HG03095 (cell line): ENCODE results near the gene PKNOX2.

Experiments used
- ATAC-seq: cut with Tn5 transposase; IDR thresholded peaks from one replicate; pipeline ENCODE4 v1.9.1; 2021; ENCODE audit warnings: moderate library complexity; ENCODE audit not compliant: unreplicated experiment

The PKNOX2 gene

GRCh38 chr11:125376117-125376516 is 211.6 kb downstream of the PKNOX2 start:
- no peak for ATAC-seq

- ATAC-seq = no peak
These were observed 212.3 kb downstream of the PKNOX2 start for GRCh38 chr11:125376856-125377255.

GRCh38 chr11:125378083-125378482 is 213.5 kb downstream of the PKNOX2 start:
- no peak for ATAC-seq

GRCh38 chr11:125378571-125378970 is 214.0 kb downstream of the PKNOX2 start:
- no peak for ATAC-seq

- ATAC-seq = no peak
These were observed 215.0 kb downstream of the PKNOX2 start for GRCh38 chr11:125379565-125379964.

GRCh38 chr11:125379981-125380380 is 215.4 kb downstream of the PKNOX2 start:
- no peak for ATAC-seq

GRCh38 chr11:125380756-125381445 is 216.3 kb downstream of the PKNOX2 start:
- ATAC-seq = no peak

- ATAC-seq = no peak
These were observed 217.0 kb downstream of the PKNOX2 start for GRCh38 chr11:125381499-125382044.

- no peak for ATAC-seq
These were observed 217.8 kb downstream of the PKNOX2 start for GRCh38 chr11:125382314-125382791.

GRCh38 chr11:125382822-125383221 is 218.3 kb downstream of the PKNOX2 start:
- ATAC-seq = no peak

- no peak for ATAC-seq
These were observed 220.3 kb downstream of the PKNOX2 start for GRCh38 chr11:125384825-125385224.

- no peak for ATAC-seq
These were observed 223.3 kb downstream of the PKNOX2 start for GRCh38 chr11:125387901-125388300.

GRCh38 chr11:125388611-125389010 is 224.1 kb downstream of the PKNOX2 start:
- ATAC-seq = no peak

- ATAC-seq = no peak
These were observed 225.0 kb downstream of the PKNOX2 start for GRCh38 chr11:125389339-125390166.

GRCh38 chr11:125390946-125391345 is 226.4 kb downstream of the PKNOX2 start:
- no peak for ATAC-seq

- no peak for ATAC-seq
These were observed 228.8 kb downstream of the PKNOX2 start for GRCh38 chr11:125393331-125393730.

GRCh38 chr11:125394296-125394695 is 229.7 kb downstream of the PKNOX2 start:
- ATAC-seq = no peak

- ATAC-seq = no peak
These were observed 232.9 kb downstream of the PKNOX2 start for GRCh38 chr11:125397421-125397820.

GRCh38 chr11:125398475-125398874 is 233.9 kb downstream of the PKNOX2 start:
- ATAC-seq = no peak

- no peak for ATAC-seq
These were observed 234.6 kb downstream of the PKNOX2 start for GRCh38 chr11:125398994-125399640.

GRCh38 chr11:125399945-125400344 is 235.4 kb downstream of the PKNOX2 start:
- ATAC-seq = no peak
